AML-193 (cell line): ENCODE data around the gene ACR.

Source experiments
- DNase-seq, 2 experiments: peaks; one replicate each; lab custom pipeline; 2025; lab: John Stamatoyannopoulos, UW

The ACR gene

GRCh38 chr22:50737728-50738648 lies at the start of gene ACR:
ACR (plus strand) TSS chr22:50738204; CDS start chr22:50738236, 32 bp downstream.
- DNase-seq: no peak

- DNase-seq: no peak
These were observed 49.6 kb upstream of the ACR start for GRCh38 chr22:50688448-50688847.

- DNase-seq: peak; percentile 5 to 37
These were observed 46.5 kb upstream of the ACR start for GRCh38 chr22:50691521-50691920.

DNA sequence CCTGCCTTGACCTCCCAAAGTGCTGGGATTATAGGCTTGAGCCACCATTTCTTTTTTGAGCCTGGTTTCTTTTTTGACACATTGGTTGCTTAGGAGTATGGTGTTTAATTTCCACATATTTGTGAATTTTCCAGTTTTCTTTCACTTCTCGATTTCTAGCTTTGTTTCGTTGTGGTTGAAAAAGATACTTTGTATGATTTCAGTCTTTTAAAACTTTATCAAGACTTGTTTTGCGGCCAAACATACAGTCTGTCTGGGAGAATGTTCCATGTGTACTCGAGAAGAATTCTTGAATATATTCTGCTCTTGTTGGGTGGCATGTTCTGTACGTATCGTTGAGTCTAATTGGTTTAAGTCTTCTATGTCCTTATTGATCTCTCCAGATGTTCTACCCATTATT lies 44.5 kb upstream of the ACR start:
- no peak for DNase-seq

- no peak for DNase-seq
These were observed 43.9 kb upstream of the ACR start for GRCh38 chr22:50694099-50694605.

GRCh38 chr22:50694766-50695420 lies 43.1 kb upstream of the ACR start:
- no peak for DNase-seq

GRCh38 chr22:50695421-50696250 lies 42.4 kb upstream of the ACR start:
- DNase-seq: no peak

DNA sequence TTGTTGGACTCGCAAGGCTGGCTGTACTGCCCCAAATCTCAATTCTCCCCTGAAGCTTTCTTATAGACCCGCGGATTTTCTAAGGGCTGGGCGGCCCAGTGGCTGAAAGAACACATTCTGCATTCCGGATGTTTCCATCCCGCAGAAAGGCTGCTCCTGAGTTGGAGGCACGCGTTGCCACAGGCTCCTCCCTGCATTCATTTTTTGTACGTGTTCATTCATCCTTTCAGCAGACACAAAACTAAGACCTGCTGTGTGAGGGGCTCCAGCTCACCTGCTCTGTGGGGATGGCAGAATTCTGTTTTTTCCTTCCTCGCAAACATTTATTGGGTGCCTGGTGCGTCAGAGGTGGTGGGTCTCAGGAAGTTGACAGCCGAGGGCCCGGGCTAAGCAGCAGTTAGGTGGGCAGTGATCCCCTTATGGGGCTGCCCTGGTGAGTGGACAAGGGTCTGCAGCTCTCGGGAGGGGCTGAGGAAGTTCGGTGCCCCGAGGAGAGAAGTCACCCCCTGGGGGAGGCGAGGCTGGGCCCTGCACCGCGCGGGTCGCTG lies 41.7 kb upstream of the ACR start:
- DNase-seq: no peak

DNA sequence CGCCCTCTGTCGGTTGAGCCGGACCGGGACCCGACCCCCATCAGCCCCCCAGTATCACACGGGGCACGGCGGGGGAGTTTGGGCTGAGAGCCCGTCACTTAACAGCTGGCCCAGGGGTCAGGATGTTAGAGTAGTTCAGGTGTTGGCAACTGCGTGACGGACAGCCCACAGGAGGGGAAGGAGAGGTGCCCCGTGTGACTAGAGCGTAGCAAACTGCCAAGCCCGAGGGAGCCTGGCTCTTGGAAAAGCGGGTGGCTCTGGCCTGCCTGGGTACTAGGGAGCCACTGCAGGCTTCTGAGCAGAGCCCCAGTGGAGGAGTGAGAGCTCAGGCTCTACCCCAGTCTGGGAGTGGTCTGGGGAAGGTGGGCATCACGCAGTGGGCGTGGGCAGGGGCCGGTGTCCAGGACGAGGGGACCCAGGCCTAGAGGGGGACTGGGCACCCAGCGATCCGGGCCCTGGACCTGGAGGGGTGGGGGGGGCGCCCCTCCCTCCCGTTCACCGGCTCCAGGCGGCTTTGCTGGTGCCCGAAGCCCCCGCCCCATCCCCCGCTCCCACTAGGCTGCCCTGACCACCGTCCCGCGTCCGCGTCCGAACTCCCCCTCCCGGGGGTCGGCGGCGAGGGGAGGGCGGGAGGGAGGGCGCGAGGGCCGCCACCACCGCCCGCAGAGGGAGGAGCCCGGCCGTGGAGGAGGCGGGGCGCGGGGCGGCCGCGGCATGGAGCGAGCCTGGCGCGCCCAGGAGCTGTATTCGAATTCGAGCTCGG lies 41.0 kb upstream of the ACR start:
- no peak for DNase-seq

DNA sequence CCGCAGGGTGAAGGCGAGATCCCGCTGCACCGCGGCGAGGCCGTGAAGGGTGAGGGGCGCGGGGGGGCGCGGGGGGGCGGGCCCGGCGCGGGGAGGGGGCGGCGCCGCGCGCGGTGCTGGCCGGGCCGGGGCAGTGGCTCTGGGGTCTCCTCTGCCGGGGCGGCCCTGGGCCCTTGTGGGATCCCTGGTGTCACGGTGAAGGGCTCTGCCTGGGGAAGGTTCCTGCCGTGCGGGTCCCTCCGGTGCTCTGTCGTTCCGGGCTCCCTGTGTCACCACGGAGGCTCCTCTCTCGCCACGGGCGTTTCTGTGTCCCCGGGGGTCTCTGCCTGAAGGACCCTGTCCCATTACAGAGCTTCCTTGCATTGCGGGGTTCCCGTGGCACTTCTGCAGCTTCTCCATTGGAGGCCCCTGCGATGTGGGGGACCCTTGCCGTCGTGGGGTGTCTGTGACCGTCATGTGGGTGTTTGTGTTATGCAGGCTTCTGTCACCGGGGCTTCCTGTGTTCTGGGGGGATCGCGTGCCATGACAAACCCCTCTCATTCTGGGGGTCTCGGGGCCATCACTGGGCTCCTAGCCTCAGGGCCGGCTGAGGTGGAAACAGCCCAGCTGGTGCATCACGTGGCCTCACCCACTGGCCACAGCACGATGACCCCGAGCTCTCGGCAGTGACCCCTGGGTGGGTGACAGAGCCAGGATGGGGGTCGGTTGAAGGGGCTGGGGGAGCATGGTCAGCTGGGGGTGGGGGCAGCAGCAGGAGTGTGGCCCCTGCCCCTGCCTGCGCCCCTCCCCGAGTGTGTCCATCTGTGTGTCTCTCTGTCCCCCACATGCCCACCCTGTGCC lies 40.1 kb upstream of the ACR start:
- DNase-seq: no peak

DNA sequence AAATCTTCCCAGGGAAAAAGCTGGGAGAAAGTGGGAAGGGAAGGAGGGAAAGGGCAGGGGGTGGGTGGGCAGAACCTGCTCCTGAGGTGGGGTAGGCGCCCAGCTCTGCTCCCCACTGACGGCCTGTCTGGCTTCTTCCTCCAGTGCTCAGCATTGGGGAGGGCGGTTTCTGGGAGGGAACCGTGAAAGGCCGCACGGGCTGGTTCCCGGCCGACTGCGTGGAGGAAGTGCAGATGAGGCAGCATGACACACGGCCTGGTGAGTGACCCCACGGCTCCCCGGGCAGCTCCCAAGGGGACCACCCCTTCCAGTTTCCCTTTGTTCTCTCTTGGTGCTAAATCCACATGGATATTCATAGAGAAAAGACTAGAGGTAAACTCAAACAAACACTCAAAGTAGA lies 39.5 kb upstream of the ACR start:
- no peak for DNase-seq

DNA sequence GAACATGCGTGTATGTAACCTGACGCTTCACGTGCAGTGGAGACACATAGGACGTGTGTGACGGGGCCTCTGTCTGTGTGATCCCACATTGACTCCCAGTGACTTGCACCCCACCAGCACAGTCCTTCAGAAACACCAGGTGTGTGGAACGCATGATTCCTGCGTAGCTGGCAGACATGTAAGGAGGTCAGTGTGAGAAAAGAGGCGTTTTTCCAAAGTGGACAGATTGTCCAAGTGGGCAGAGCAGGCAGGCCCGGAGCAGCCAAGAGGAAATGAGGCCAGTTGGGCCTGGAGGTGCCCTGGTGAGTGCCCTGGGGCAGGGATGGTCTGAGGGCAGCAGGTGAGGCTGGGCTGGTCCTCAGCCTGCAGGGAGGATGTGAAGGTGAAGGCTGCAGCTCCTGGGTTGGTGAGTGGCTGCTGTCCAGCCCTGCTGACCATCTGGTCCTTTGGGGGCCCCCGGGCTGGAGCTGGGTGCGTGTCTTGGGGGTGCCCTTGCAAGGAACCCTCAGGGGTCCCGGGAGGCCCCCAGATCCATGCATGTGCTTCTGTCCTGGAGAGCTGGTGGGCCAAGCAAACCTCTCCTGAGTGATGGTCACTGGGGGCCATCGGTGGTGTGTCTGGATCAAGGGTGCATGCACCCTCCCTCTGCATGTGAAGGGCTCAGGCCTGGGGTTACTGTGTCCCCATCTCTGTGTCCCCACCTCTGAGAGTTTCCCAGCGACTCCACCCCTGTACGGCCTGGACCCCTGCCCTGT lies 38.8 kb upstream of the ACR start:
- DNase-seq: no peak

GRCh38 chr22:50699756-50700386 lies 38.1 kb upstream of the ACR start:
- no peak for DNase-seq

DNA sequence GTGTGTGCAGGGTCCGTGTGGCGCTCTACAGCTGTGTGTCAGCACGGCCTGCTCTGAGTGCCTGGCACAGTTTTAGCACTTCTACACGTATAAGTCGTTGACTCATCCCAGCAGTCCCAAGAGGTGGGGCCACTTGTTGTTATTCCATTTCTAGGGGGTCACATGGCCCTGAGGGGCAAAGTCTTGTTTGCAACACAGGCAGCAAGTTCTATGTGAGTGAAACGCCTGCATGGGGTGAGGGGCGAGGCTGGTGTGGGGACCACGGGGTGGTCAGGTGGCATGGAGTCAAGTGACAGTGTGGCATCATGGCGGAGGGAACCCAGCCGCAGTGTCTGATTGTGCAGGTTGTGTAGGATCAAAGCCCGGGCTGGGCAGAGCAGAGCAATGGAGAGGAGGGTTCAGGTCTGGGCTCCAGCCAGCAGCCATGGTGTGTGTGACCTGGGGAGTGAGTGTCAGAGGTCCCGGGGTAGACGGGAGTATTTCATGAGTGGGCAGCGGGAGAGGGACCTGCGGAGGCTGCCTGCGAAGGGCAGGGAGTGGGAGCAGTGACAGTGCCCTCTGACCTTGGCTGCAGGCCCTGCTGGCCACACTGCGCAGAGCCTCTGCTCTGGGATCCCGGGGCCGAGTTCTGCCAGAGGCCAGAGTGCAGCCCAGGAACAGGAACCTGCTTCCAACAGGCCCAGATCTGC lies 37.5 kb upstream of the ACR start:
- DNase-seq: no peak

- DNase-seq: no peak
These were observed 37.0 kb upstream of the ACR start for GRCh38 chr22:50701076-50701419.

- DNase-seq: no peak
These were observed 36.4 kb upstream of the ACR start for GRCh38 chr22:50701428-50702154.

DNA sequence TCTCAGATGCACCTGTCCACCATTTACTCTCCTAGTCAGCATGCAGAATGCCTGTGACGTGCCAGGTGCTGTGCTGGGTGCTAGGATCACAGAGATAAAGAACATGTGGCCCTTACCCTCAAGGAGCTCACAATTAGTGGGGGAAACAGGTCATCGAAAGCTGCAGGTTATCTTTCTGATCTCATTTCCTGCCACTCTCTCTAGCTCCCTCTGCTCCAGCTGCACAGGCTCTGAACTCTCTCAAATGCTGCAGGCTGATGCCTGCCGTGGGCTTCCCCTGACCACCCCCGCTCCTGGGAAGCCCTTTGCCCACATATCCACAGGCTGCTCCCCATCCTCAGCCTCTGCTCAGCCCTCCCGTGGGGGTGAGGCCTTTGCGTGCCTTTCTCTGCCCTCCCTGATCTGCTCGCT lies 35.7 kb upstream of the ACR start:
- DNase-seq: no peak
